Lung microvascular endothelial cell (primary cell): ENCODE data around the gene MAPKAPK2. TPM values are rescaled to one million over a fixed set of nuclear protein-coding genes. Genes with fewer than 3 reads are reported as not detected.
A peak's percentile ranks its signal among the peaks of the same experiment; 100 is the strongest.
"Not testable (repeated sequence)": the region's sequence is repeated elsewhere in the genome, so short reads cannot be mapped to it uniquely, and the experiment has no call there.

ENCODE experiments used
- DNase-seq, 2 donors: peaks; one replicate each; pipeline versions ENCODE4 v3.0.0 to v3.0.0-alpha.2; 2010; ENCODE audit warnings: low read depth in 2 of 2
- total RNA-seq: library from RNA; depleted of rRNA; stranded (reverse); fragments of >200 nt; gene quantifications from 2 replicates; pipeline ENCODE4 v1.2.1, GENCODE V29; 2014

The MAPKAPK2 gene
- total RNA-seq, 1 donor from 2014 or later, result 30.2 TPM

DNA sequence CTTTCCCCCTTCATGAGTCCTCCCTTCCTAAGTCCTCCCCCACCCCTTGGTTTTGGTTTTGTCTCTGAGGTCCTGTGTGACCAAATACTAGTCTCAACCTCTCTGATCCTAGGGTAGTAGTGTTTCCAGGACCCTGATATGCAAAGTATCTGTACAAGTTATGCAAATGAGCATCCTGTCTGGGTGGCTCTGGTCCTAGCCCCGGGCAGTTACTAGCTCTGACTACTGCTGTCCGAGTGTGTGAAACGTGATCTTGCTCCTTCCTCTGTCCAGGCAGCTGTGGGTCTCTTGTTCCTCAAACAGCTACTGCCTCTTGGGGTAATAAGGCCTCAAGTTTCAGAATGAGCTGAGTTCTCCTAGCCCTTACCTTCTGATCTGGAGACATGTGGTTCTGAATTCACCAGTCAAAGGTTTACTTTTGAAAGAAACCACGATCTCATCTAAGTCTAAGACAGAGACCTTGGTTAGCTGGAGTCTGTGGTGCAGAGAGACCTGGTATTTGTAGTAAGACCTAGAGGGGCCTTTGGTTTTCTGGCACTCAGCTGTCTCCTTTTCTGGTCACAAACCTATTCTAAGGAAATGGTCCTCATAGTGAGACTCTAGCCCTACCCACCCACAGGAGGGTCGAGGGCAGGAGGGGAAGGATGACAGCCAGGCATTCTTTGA is 54.8 kb downstream of the MAPKAPK2 start:
- no peak for DNase-seq

DNA sequence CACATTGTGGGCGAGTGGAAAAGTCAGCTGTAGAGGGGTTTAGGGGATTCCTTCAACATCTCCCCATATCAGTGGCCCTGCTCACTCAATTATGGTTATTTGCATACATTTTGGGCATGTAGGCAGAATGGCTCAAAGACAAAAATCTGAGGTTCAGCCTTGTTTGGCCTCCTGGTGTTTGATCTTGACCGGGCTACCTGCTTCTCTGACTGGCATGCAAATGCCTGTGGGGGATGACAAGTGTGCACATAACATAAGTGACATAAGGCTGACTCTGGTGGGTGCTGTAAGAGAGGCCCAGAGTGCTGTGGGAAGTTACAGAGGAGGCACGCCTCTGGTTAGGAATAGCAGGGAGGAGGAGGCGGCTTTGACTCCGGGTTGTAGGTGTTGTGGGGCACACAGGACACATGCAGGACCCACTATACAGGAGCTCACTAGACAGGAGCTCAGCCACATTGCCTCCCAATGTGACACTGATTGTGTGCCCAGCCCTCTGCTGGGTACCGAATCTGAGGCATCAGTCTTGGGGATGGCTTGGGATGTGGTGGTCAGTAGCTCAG is 56.5 kb downstream of the MAPKAPK2 start:
- DNase-seq, result no peak

DNA sequence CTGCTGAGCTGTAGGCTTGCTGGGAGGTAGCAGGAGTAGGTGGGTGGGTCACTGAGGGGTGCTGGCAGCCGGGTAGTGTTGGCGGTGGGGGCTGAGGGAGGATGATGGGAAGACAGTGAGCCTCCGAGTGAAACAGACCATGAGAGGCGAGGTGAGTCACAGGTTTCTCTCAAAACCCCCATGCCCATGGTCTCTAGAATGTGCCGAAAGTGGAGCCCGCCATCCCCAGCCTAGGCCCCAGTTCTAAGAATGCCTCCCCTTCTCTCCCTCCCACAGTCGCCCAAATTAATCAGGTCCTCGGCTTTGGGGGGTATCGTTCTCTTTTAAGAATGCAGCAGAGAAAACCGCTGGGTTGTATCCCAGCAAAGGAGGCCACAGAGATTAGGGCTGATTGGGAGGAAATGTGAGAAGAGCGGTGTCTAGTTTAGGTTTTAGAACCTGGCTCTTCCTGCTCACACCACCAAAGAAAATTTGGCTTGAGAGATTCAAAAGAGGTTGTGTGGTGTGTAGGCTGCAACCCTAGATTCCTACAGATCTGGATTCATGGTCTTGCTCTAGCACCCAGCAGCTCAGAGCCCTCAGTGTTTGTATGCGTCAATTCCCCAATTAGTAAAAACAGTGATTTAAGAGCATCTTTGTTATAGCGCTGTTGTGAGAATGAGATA is 58.1 kb downstream of the MAPKAPK2 start:
- no peak for DNase-seq

DNA sequence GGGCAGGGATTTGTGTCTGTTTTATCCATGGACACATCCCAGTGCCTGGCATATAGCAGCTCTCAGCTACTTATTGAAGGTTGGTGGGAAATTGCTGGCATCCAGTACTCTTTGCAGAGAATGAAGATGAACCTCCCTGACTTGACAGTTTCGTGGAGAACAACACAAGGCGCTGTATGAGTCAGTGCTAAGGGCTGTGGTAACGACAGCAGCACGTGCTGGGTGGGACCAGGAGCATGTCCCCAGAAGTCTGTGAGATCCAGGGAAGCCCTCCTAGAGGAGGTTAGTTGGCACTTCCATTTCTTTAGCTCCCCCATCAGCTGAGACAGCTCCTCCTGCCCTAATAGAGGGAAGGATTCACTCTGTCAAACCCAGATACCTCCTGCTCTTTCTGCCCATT is 60.0 kb downstream of the MAPKAPK2 start:
- no peak for DNase-seq

DNA sequence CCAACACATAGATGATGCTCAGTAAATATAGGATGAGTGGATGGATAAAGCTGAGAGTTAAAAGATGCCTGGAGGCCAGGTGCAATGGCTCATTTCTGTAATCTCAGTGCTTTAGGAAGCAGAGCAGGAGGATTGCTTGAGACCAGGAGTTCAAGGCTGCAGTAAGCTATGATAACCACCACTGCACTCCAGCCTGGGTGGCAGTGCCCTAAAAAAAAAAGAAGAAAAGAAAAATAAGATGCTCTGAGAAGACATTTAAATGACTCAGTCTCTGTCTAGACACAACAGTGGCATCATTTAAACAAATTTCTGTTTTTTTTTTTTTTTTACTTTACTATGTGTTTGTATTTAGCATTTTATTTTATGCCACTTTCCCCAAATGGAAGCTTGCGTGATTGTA is 60.6 kb downstream of the MAPKAPK2 start:
- DNase-seq, result no peak

DNA sequence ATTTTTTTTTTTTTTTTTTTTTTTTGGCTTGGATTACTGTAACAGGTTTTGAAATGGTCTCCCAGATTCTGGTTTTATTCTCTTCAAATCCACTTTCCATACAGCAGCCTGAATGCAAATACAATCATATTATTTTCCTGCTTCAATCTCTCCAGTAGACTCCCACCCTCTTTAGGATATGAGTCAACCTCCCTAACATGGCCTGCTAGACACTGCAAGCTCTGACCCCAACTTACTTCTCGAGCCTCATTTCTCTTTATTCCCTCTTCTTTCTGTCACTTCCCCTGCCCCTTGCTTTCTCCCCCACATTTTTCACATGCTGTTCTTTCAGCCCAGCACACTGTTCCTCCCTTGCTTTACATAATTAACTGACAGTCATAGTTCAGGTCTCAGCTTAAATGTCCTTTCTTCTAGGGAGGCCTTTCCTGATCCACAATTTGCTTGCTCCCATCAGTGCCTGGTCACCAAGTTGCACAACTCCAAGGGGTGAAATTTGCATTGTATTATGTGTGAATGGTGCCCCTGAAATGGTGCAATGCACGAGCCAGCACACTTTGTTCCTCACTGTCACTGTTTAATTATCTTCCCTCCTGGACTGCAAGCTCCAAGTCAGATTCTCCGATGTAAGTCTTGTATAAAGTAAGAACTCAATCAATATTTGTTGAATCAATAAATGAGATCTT is 63.8 kb downstream of the MAPKAPK2 start:
- DNase-seq, result peak in 1 of 2 donors; percentile 49

DNA sequence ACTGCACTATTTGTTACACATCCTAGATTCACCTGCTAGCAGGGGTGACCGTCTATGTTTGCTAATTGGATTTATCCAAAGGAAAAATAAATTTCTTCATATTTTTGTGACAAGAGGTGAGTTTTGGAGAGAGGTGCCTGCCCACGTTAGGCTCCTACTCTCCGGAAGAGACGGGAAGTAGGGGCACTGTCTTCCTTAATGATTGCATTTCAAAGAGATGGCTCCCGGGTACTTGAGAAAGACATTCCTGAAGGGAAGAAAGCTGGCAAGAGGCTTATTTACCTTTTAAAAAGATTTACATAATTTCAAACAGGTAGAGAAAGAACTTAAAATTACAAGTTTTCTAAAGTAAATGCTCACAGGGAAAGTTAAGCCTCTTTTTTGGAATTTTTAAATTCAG is 67.2 kb downstream of the MAPKAPK2 start:
- DNase-seq, result no peak

DNA sequence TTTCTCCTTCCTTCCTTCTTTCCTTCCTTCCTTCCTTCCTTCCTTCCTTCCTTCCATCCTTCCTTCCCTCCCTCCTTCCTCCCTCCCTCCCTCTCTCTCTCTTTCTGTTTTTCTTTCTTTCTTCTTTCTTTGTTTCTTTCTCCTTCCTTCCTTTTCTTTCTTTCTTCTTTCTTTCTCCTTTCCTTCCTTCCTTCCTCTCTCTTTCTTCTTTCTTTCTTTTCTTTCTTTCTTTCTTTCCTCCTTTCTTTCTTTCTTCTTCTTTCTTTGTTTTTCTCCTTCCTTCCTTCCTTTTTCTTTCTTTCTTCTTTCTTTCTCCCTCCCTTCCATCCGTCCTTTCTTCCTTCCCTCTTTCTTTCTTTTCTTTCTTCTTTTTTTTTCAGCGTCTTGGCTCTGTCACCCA is 67.8 kb downstream of the MAPKAPK2 start:
- DNase-seq, result no peak

DNA sequence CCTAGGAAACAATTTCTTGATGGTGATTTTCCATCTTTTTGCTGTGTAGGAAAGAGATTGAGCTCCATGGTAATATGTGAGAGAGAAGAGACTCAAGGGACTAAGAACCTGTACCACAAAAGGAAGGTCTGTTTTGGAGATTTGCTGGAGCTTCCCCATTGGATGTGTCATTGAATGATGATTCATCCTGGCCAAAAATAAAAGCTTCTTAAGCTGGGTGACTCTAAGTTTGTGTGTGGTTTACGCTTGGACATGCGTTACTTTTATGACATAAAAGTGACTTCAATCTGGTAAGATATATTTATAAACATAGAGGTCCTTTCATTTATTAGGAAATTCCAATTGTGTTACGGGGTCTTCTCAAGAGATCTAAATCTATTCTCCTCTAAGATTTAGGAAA is 68.4 kb downstream of the MAPKAPK2 start:
- no peak for DNase-seq

DNA sequence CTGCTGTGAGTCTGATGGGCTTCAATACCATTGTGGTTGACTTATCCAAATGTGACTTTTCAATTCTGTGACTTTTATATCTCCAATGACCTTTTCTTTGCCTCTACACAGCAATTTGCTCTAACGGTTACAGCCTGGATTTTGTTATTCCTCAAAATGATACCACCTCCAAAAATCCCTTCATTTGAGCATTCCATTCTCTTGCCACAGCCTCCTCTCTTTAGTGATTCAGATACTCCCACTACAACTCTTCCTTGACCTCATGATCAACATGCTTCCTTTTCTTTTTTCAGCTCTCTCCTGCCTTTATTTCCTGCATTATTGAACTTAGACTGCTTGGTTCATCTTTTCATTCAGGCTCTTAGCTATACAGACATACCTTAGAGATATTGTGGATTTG is 69.3 kb downstream of the MAPKAPK2 start:
- DNase-seq, result no peak

DNA sequence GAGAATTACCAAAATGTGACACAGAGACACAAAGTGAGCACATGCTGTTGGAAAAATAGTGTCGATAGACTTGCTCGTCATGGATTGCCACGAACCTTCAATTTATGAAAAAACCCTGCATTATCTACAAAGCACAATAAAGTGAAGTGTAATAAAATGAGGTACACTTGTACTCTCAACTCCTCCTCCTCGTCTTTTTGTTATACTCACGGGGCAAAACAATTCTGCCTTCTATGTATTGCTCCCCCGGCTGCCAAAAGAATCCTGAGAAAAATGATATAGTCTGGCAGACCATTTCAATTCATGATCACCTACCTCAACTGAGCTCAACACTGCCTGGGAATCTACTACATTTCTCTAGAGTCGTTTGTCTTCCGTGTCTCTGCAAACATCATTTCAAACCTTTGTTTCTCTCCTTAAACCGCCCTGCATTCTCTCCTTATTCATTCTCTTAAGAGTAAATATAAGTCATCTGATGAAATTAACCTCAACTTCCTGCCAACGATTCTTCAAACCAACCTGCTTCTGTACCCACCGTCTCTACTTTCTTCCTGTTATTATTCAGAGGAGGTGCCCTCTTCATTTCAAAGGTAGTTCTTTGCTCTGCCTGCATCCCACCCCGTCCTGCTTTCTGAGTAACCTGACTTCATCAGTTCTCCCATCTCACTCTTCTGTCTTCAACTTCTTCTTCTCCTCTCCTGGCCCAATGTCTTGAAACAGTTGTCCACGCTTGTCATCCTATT is 73.0 kb downstream of the MAPKAPK2 start:
- DNase-seq, result no peak

DNA sequence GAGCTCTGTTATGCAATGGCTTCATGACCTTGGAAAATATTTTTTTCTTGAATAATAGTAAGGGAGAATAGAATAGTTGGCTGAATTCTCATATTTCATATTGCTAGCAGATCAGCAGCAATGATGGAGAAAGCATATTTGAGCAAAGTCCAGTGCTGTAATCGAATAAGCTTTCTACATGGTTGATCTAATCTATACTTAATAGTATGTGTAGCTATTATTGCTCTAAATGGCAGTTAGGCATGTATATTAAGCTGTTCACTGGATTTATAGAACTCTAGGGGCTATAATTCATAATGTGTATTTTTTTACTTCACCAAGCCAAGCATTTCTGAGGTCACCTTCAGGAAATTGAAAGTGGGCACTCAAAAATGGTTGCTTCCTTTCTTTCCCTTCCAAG is 75.9 kb downstream of the MAPKAPK2 start:
- no peak for DNase-seq

DNA sequence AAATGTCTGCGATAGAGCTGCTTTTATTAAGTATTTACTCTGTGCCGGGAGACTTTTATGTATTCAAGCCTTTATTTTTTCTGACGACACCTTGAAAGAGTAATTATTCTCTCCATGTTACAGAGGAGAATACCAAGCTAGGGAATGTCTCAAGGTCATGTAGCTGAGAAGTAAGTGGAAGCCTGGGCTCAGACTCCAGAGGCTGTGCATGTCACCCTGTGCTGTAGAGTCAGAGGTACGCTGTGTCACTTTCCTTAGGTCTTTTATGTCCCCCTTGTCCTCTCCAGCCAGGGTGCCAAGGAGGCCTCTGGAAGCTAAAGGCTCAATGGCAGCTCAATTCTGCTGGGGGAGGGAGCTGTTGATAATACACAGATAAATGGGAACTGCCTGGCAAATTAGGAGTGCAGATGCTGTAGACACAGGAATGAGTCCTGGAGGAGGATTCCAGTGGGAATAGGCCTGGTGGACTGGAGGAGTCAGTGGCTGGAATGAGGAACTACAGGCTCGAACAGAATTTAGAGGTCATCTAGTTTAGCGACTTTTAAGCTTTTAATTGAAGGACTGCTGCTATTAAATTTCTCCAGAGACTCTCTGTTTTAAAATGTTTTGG is 76.6 kb downstream of the MAPKAPK2 start:
- no peak for DNase-seq

DNA sequence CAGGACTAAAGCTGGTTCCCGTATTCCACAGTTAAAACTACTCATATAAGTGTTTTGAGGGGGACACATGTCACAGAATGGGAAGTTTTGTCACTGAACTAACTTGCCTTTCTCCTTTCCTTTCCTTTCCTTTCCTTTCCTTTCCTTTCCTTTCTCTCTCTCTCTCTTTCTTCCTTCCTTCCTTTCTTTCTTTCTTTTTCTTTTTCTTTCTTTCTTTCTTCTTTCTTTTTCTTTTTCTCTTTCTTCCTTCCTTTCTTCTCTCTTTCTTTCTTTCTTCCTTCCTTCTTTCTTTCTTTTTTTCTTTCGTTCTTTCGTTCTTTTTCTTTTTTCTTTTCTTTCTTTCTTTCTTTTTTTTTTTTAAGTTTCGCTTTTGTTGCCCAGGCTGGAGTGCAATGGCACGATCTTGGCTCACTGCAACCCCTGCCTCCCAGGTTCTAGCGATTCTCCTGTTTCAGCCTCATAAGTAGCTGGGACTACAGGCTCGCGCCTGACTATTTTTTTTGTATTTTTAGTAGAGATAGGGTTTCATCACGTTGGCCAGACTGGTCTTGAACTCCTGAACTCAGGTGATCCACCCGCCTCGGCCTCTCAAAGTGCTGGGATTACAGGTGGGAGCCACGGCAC is 78.1 kb downstream of the MAPKAPK2 start:
- DNase-seq, result not testable (repeated sequence)

DNA sequence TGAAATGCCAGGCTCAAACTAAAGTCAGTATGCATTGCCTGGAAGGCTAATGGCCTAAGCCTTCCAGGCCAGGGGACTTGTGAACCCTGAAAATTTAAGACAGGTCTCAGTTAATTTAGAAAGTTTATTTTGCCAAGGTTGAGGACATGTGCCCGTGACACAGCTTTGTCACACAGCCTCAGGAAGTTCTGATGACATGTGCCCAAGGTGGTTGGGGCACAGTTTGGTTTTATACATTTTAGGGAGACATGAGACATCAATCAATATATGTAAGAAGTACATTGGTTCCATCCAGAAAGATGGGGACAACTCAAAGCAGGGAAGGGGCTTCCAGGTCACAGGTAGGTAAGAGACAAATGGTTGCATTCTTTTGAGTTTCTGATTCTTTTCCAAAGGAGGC is 81.1 kb downstream of the MAPKAPK2 start:
- DNase-seq, result not testable (repeated sequence)

DNA sequence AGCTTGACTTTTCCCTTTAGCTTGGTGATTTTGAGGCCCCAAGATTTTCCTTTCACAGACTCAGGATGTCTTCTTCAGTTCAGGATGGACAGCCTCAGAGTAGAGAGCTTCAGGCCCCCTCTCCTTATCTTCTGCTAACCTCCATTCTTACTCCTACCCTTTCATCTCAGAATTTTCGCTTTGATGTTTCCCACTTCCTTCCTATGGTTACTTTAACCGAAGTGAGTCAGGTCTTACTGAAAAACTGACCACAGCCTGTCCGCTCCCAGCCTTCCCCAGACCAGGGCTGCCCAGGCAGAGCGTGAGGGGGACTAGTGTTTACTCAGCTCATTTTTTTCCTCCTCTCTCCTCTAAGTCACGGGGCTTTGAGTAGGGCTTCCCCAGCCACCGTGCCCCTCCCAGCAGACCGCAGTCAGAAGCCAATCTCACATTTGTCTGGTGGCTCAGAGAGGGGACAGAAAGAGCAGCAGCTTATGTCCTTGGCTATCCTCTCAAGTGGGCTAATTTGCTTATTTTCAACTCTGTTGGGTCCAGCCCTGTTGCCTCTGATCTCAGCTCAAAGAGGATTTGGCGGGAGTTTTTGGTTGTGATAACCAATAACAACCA is 81.6 kb downstream of the MAPKAPK2 start:
- peak in 1 of 2 donors; percentile 57 for DNase-seq

DNA sequence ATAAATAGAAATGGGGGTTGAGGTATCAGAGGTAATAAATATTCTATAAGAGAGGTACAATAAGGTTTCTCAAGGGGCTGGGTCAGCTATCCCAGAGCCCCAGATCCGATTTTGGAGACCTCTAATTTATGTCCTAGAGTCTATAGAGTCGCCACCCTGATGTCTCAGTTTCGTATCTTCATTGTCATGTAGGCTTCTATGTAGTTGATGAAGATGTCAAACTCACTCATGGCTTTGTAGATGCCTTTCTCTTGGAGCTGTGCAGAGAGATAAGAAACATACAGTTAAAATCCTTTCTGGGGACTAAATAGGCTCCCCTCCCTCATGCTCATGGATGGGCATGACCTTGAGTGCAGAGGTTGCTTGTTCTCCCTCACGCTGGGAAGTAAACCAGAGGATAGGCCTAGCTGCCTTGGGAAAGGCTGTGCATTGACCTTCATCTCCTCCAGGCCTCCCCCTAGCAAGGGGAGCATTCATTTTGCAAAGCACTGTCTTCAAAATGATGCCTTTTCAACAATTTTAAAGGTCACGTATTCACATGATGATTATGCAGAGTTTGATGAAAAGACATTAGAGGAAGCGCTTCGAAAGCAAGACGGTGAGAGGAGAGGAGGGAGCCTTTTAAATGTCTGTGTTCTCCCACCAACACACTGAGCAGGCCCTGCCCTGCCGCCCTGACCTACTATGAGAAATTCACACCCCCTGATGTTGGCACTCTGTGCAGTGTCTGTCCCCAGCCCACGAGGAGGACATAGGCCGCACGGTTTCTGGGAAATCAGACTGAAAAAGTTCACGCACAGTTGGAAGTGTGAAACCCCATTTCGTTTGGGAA is 84.0 kb downstream of the MAPKAPK2 start:
- no peak for DNase-seq

DNA sequence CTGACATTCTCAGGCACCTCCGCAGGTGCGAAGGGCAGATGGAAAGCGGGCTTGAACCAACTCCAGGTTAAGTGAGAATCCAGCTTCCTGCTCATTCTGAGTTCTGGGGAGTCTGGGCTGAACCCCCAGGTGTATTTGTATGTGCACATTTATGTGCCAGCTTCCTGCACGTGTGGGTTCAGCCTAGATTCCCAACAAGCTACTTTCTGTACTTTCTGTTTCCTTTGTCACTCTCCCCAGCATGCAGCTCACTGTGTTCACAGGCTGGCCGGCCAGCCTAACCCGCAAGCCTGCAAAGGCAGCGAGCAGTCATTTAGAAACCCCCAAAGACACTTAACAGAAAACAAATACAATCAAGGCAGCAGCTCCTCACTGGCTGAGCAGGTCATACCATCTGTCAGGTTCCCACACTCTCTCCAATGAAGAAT is 84.6 kb downstream of the MAPKAPK2 start:
- no peak for DNase-seq

DNA sequence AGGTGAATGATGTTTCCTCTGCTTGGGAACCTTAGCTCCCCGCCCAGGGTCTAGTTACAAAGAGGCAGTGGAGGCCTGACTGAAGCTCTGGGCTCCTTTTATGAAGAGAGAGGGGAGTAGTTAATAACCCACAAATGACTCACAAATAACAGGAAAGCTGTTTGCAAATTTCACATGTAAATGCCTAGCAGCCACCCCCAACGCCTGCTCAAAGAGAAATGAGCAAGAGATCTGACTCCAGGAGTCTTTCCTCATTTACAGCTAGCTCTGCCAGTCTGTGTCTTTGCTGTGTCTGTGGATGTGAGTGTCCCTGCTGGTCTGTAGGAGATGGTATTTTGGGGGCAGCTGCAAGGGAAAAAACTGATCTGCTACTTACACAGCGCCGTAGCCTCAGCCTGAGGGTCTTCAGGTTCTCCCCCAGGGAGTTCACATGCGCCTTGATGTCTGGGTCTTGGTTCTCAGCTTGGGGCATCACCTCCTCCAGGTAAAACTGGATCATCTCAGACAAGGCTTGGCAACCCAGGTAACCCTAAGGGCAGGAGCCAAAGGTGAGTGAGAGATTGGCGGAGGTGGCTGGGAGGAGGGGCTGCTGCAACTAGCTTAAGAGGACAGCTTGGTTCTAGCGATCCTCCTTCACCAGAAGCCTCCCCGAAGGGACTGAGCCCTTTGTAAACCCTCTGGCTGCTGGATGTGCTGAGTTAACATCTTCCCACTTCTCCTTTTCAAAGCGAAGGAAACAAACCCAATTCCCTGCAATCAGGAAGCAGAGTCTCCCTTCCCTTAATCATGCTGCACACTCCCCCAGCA is 86.0 kb downstream of the MAPKAPK2 start, which contains the start of gene IL19:
Gene IL19 (plus strand): TSS at position 243 of the 807 bp plus-strand sequence. CDS start 65,890 bp downstream, outside the sequence.
- DNase-seq, result peak in 1 of 2 donors; percentile 8
